Upper lobe of left lung (tissue), 6 donors: ENCODE data around the gene RUBCN. TPM values are rescaled to one million over a fixed set of nuclear protein-coding genes. Genes with fewer than 3 reads are reported as not detected.
A peak's percentile ranks its signal among the peaks of the same experiment; 100 is the strongest.

Experiments
- ATAC-seq, 2 donors: fragments of 200-7000 bp; cut with Tn5 transposase; one replicate each; pipeline ENCODE4 v1.9.1; 2022; ENCODE audit warnings: mild to moderate bottlenecking in 2 of 2, moderate library complexity in 2 of 2; ENCODE audit not compliant: low FRiP score in 2 of 2
- DNase-seq, 2 donors: peaks; one replicate each; pipeline ENCODE4 v3.0.0-alpha.2; 2019 to 2020
- H3K27ac ChIP-seq, 4 donors: fragments of 200-600 bp; sonication (generic); one replicate each; pipeline ENCODE4 v1.5.1; 2016 to 2019
- H3K27me3 ChIP-seq, 4 donors: fragments of 200-600 bp; sonication (generic); one replicate each; pipeline ENCODE4 v1.5.1; 2017 to 2019
- H3K36me3 ChIP-seq, 4 donors: fragments of 200-600 bp; sonication (generic); one replicate each; pipeline ENCODE4 v1.5.1; 2016 to 2019
- H3K4me1 ChIP-seq, 4 donors: fragments of 200-600 bp; sonication (generic); one replicate each; pipeline ENCODE4 v1.5.1; 2018 to 2019
- H3K4me3 ChIP-seq, 4 donors: fragments of 200-600 bp; sonication (generic); one replicate each; pipeline ENCODE4 v1.5.1; 2017 to 2019; ENCODE audit warnings: mild to moderate bottlenecking in 2 of 4, moderate library complexity in 1 of 4
- H3K9me3 ChIP-seq, 4 donors: fragments of 200-600 bp; sonication (generic); one replicate each; pipeline ENCODE4 v1.5.1; 2018 to 2019
- CTCF ChIP-seq, 6 experiments: fragments of 450-650 bp in 4 of 6; fragments of 200-600 bp in 2 of 6; sonication (generic) in 2 of 6; IDR thresholded peaks; one replicate each; pipeline ENCODE4 v1.5.1; 2016 to 2019; ENCODE audit warnings: antibody characterized with exemption in 6 of 6
- EP300 ChIP-seq, 4 donors: sonication (generic); formaldehyde crosslinking; IDR thresholded peaks; one replicate each; pipeline ENCODE4 v1.5.1; 2017; ENCODE audit warnings: antibody characterized with exemption in 4 of 4, control low read depth in 2 of 4
- POLR2A ChIP-seq, 4 donors: fragments of 450-650 bp; IDR thresholded peaks; one replicate each; pipeline ENCODE4 v1.5.1; 2016 to 2017; ENCODE audit warnings: antibody characterized with exemption in 4 of 4, mild to moderate bottlenecking in 2 of 4
- POLR2AphosphoS5 ChIP-seq, 2 donors: sonication (generic); formaldehyde crosslinking; IDR thresholded peaks; one replicate each; pipeline ENCODE4 v1.5.1; 2017; ENCODE audit warnings: antibody characterized with exemption in 2 of 2
- WGBS, 2 donors: methylation state at CpG; one replicate each; pipeline ENCODE4 v1.1.5; 2017 to 2018; 5-methylcytosine and 5-hydroxymethylcytosine counted together
- total RNA-seq, 6 donors: library from RNA; depleted of rRNA in 4 of 6; stranded (reverse); fragments of >200 nt in 4 of 6; gene quantifications; one replicate each; pipeline versions ENCODE4 v1.1.0 to v1.2.1, GENCODE V29; 2016 to 2021
- donor health status: DM: no; HTN: no; CAD: no; lungs with moderate emphysema.
- donor health status: DM: no; HTN: yes; CAD: no; lungs with severe emphysema.

RUBCN gene
- total RNA-seq, 6 donors from 2014 or later: 34.8 to 103 (median 51.2) TPM

- no peaks in the 10 kb centered on the region for H3K27me3 ChIP-seq
- peaks cover 0 to 10% (median 2%) of the 10 kb centered on the region in 4 donors for H3K9me3 ChIP-seq
- peaks cover 0 to 2% (median under 1%) of the 10 kb centered on the region in 4 donors for H3K36me3 ChIP-seq
- H3K4me1 ChIP-seq: no peaks in the 10 kb centered on the region
- H3K4me3 ChIP-seq: no peak overlapping the region
- 98 to 99% methylated on average over 2 of the region's 2 CpGs for WGBS, 2 donors
- no peak for TF ChIP-seq POLR2A (IDR thresholded peaks at IDR 0.05)
- no peak for TF ChIP-seq POLR2AphosphoS5 (IDR thresholded peaks at IDR 0.05)
- TF ChIP-seq CTCF (IDR thresholded peaks at IDR 0.05): no peak
- TF ChIP-seq EP300 (IDR thresholded peaks at IDR 0.05): no peak
- H3K27ac ChIP-seq: no peak overlapping the region
- ATAC-seq: no peak
- DNase-seq: no peak
Observed at GRCh38 chr3:197722734-197723133, 14.0 kb downstream of the RUBCN start.

- 91 to 93% methylated on average over 10 of the region's 10 CpGs for WGBS, 2 donors
- TF ChIP-seq POLR2A (IDR thresholded peaks at IDR 0.05) (no peak), EP300 (IDR thresholded peaks at IDR 0.05) (no peak), CTCF (IDR thresholded peaks at IDR 0.05) (no peak), POLR2AphosphoS5 (IDR thresholded peaks at IDR 0.05) (no peak)
- Histone ChIP-seq H3K27me3 (no peaks in the 10 kb centered on the region), H3K27ac (no peak overlapping the region), H3K9me3 (peaks cover 0 to 10% (median 2%) of the 10 kb centered on the region in 4 donors), H3K4me1 (no peaks in the 10 kb centered on the region), H3K36me3 (peaks cover 0 to 17% (median 3%) of the 10 kb centered on the region in 4 donors), H3K4me3 (no peak overlapping the region)
- DNase-seq (no peak), ATAC-seq (no peak)
Observed at GRCh38 chr3:197720694-197721093, 16.0 kb downstream of the RUBCN start.

- no peak for TF ChIP-seq CTCF (IDR thresholded peaks at IDR 0.05)
- no peak for TF ChIP-seq EP300 (IDR thresholded peaks at IDR 0.05)
- TF ChIP-seq POLR2A (IDR thresholded peaks at IDR 0.05): no peak
- TF ChIP-seq POLR2AphosphoS5 (IDR thresholded peaks at IDR 0.05): no peak
- Histone ChIP-seq H3K9me3 (peaks cover 0 to 10% (median 2%) of the 10 kb centered on the region in 4 donors), H3K4me3 (no peak overlapping the region), H3K27ac (no peak overlapping the region), H3K36me3 (peaks cover 0 to 17% (median 3%) of the 10 kb centered on the region in 4 donors), H3K4me1 (peaks cover 0 to under 1% (median 0%) of the 10 kb centered on the region in 4 donors), H3K27me3 (no peaks in the 10 kb centered on the region)
- DNase-seq: no peak
- ATAC-seq: peak in 1 of 2 donors; percentile 61
- WGBS, 2 donors: 91% methylated on average over 7 to 8 of the region's 8 CpGs
Observed at GRCh38 chr3:197718891-197719290, 17.8 kb downstream of the RUBCN start.

- H3K27me3 ChIP-seq: no peaks in the 10 kb centered on the region
- ATAC-seq (no peak), DNase-seq (no peak)
- H3K36me3 ChIP-seq: peaks cover 0 to 17% (median 3%) of the 10 kb centered on the region in 4 donors
- H3K27ac ChIP-seq: peak overlapping the region in 2 of 4 donors; percentile 84 to 86
- 94 to 97% methylated on average over 4 of the region's 4 CpGs for WGBS, 2 donors
- H3K4me1 ChIP-seq: peaks cover 11 to 20% (median 16%) of the 10 kb centered on the region in 4 donors
- TF ChIP-seq CTCF (IDR thresholded peaks at IDR 0.05) (no peak), EP300 (IDR thresholded peaks at IDR 0.05) (no peak), POLR2AphosphoS5 (IDR thresholded peaks at IDR 0.05) (no peak), POLR2A (IDR thresholded peaks at IDR 0.05) (no peak)
- H3K4me3 ChIP-seq: no peak overlapping the region
- H3K9me3 ChIP-seq: no peaks in the 10 kb centered on the region
Observed at GRCh38 chr3:197714251-197714650, 22.5 kb downstream of the RUBCN start.

GRCh38 chr3:197713477-197713822, 23.3 kb downstream of the RUBCN start:
- Histone ChIP-seq H3K4me3 (no peak overlapping the region), H3K9me3 (no peaks in the 10 kb centered on the region), H3K27ac (peak overlapping the region; percentile 84 to 90 (median 88)), H3K4me1 (peaks cover 11 to 20% (median 16%) of the 10 kb centered on the region in 4 donors), H3K27me3 (no peaks in the 10 kb centered on the region), H3K36me3 (peaks cover 0 to 17% (median 3%) of the 10 kb centered on the region in 4 donors)
- DNase-seq (no peak), ATAC-seq (no peak)
- 74 to 79% methylated on average over 4 of the region's 4 CpGs for WGBS, 2 donors
- TF ChIP-seq CTCF (IDR thresholded peaks at IDR 0.05) (no peak), POLR2AphosphoS5 (IDR thresholded peaks at IDR 0.05) (no peak), EP300 (IDR thresholded peaks at IDR 0.05) (no peak), POLR2A (IDR thresholded peaks at IDR 0.05) (no peak)
